HG03558 (cell line): ENCODE results near the gene SYVN1.
"Not testable (repeated sequence)": the region's sequence is repeated elsewhere in the genome, so short reads cannot be mapped to it uniquely, and the experiment has no call there.

Experiments
- ATAC-seq: cut with Tn5 transposase; IDR thresholded peaks from one replicate; pipeline ENCODE4 v1.9.1; 2021; ENCODE audit warnings: moderate number of reproducible peaks; ENCODE audit not compliant: unreplicated experiment; ENCODE audit errors: extremely low read depth

The SYVN1 gene

GRCh38 chr11:65128182-65129145, 5.9 kb downstream of the SYVN1 start:
- no peak for ATAC-seq

- ATAC-seq: no peak
These were observed 6.7 kb downstream of the SYVN1 start for GRCh38 chr11:65127473-65128181.

GRCh38 chr11:65126624-65127274, 7.6 kb downstream of the SYVN1 start:
- no peak for ATAC-seq

- ATAC-seq: no peak
These were observed 8.9 kb downstream of the SYVN1 start for GRCh38 chr11:65125197-65126056.

- ATAC-seq: no peak
These were observed 9.7 kb downstream of the SYVN1 start for GRCh38 chr11:65124480-65125196.

- ATAC-seq: peak; percentile 64
These were observed 12.2 kb downstream of the SYVN1 start, which contains the start of the genes FAU and MRPL49 for GRCh38 chr11:65121865-65122696. Gene FAU (minus strand): TSS chr11:65122134. CDS start chr11:65121813, 321 bp downstream. Gene MRPL49 (plus strand): TSS chr11:65122321. CDS start chr11:65122347, 26 bp downstream.

- ATAC-seq: no peak
These were observed 12.9 kb downstream of the SYVN1 start for GRCh38 chr11:65121447-65121864.

GRCh38 chr11:65120831-65121230, 13.5 kb downstream of the SYVN1 start:
- ATAC-seq: no peak

GRCh38 chr11:65119670-65119995, 14.7 kb downstream of the SYVN1 start:
- no peak for ATAC-seq

GRCh38 chr11:65118891-65119669, 15.2 kb downstream of the SYVN1 start:
- ATAC-seq: not testable (repeated sequence)

GRCh38 chr11:65118097-65118837, 16.1 kb downstream of the SYVN1 start:
- no peak for ATAC-seq

- peak; percentile 27 for ATAC-seq
These were observed 16.9 kb downstream of the SYVN1 start, which contains the start of gene ZNHIT2 for GRCh38 chr11:65117206-65118096. Gene ZNHIT2 (minus strand): TSS chr11:65117701. CDS start chr11:65117653, 48 bp downstream.

- no peak for ATAC-seq
These were observed 17.7 kb downstream of the SYVN1 start for GRCh38 chr11:65116370-65117205.

GRCh38 chr11:65115361-65116082, 18.8 kb downstream of the SYVN1 start:
- ATAC-seq: no peak
